ENCODE data around the gene KICS2. TPM values are rescaled to one million over a fixed set of nuclear protein-coding genes. Genes with fewer than 3 reads are reported as not detected.

KICS2 gene
- total and polyA plus RNA-seq, 2 of the 13 experiments (the other 11 are each of a cell fraction or from before 2014, with no cell fraction given) = 3.5 to 6.6 TPM

- peak; percentile 97 for TF ChIP-seq GMEB2 (CRISPR knock-in tag; IDR thresholded peaks at IDR 0.05; ENCODE audit: low read depth)
- no peak for TF ChIP-seq XRCC5 (optimal IDR thresholded peaks at IDR 0.05; ENCODE audit: low read length)
- TF ChIP-seq ZKSCAN1 (IDR thresholded peaks at IDR 0.05; ENCODE audit: low read length) = 0 out of 2 replicates have a peak, but pooled peaks have one; percentile 18
- TF ChIP-seq ZNF121 (CRISPR knock-in tag; IDR thresholded peaks at IDR 0.05) = no peak
- TF ChIP-seq ZNF639 (CRISPR knock-in tag; conservative IDR thresholded peaks at IDR 0.05) = peak; percentile 69; the same call in 1 of the 2 replicates
- TF ChIP-seq HINFP (CRISPR knock-in tag; IDR thresholded peaks at IDR 0.05; ENCODE audit: low read depth) = no peak
- TF ChIP-seq RFXAP (CRISPR knock-in tag; IDR thresholded peaks at IDR 0.05; ENCODE audit: borderline replicate concordance) = peak; percentile 74; the same call in 1 of the 2 replicates
- TF ChIP-seq NBN (conservative IDR thresholded peaks at IDR 0.05) = no peak
- TF ChIP-seq CREM (IDR thresholded peaks at IDR 0.05) = peak; percentile 95
- TF ChIP-seq CREM (CRISPR knock-in tag; IDR thresholded peaks at IDR 0.05) = peak; percentile 75
- TF ChIP-seq SKIL (CRISPR knock-in tag; IDR thresholded peaks at IDR 0.05; ENCODE audit: borderline replicate concordance) = no peak
- TF ChIP-seq ZNF703 (CRISPR knock-in tag; IDR thresholded peaks at IDR 0.05; ENCODE audit: borderline replicate concordance) = no peak
- TF ChIP-seq SRSF1 (optimal IDR thresholded peaks at IDR 0.05; ENCODE audit: low read depth, low read length) = peak; percentile 73
- TF ChIP-seq ATF5 (CRISPR knock-in tag; IDR thresholded peaks at IDR 0.05; ENCODE audit: low read depth) = no peak
- no peak for TF ChIP-seq SRSF4 (IDR thresholded peaks at IDR 0.05; ENCODE audit: low read depth, low read length, poor library complexity, severe bottlenecking)
- no peak for TF ChIP-seq ZNF33B (CRISPR knock-in tag; IDR thresholded peaks at IDR 0.05)
- TF ChIP-seq ZNF33A (CRISPR knock-in tag; IDR thresholded peaks at IDR 0.05; ENCODE audit: borderline replicate concordance) = no peak
- TF ChIP-seq ZNF768 (CRISPR knock-in tag; IDR thresholded peaks at IDR 0.05) = no peak
- TF ChIP-seq SNRNP70 (IDR thresholded peaks at IDR 0.05; ENCODE audit: low read depth, low read length) = no peak
- peak; percentile 73; the same call in 1 of the 2 replicates for TF ChIP-seq MTA1 (CRISPR knock-in tag; IDR thresholded peaks at IDR 0.05; ENCODE audit: borderline replicate concordance)
- no peak; the same call in 1 of the 2 replicates for TF ChIP-seq EED (CRISPR knock-in tag; IDR thresholded peaks at IDR 0.05)
- TF ChIP-seq ZNF776 (CRISPR knock-in tag; IDR thresholded peaks at IDR 0.05) = no peak
- peak; percentile 85; the same call in 1 of the 2 replicates for TF ChIP-seq ZNF274 (CRISPR knock-in tag; IDR thresholded peaks at IDR 0.05)
Measured at GRCh38 chr12:64222009-64222765, at the start of gene KICS2 (continued).
